AG08396 (cell line): ENCODE data around the gene SYNGR3.
"Not testable (repeated sequence)": the region's sequence is repeated elsewhere in the genome, so short reads cannot be mapped to it uniquely, and the experiment has no call there.

Experiments used
- DNase-seq: peaks from one replicate; pipeline ENCODE4 v3.0.0; 2012; ENCODE audit warnings: low spot score, mixed read lengths

Gene SYNGR3

GRCh38 chr16:2028620-2029220 is 39.0 kb downstream of the SYNGR3 start:
- DNase-seq: no peak

DNA sequence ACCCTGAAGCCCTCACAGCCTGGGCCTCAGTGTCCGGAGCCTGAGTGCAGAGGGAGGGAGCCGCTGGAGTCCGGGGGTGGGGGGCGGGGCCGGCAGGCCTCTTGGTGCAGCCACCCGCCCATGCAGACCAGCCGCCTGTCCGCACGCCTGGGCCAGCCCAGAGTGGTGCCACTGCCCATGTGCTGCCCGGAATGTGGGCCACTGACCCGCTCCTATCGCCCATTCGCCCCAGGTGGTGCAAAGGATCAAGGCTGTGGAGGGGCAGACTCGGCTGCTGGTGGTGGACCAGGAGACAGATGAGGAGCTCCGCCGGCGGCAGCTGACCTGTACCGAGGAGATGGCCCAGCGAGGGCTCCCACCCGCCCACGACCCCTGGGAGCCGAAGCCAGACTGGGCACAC is 39.6 kb downstream of the SYNGR3 start:
- DNase-seq: no peak

GRCh38 chr16:2030036-2030435 is 40.3 kb downstream of the SYNGR3 start:
- no peak for DNase-seq

DNA sequence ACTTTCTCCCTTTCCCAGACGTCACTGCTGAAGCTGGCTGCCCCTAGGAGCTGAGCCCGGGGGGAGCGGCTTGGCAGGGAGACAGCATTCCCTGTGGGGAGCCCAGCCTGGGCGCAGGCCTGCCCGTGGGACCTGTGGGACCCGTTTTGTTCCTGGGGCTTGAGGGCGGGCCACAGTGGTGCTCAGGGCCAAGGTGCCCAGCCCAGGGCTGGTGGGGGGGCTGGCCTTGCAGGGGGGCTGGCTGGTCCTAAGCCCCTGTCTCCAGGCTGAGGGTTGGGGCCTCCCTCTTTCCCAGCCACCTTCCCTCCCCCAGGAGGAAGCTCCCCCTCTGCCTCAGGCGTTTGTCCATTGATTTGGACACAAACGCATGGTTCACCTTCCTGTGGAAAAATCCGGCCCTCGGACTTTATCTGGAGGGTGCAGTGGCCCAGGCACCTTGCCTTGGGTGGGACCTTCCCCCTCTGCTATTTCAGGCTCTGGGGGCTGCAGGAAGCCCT is 41.4 kb downstream of the SYNGR3 start:
- no peak for DNase-seq

DNA sequence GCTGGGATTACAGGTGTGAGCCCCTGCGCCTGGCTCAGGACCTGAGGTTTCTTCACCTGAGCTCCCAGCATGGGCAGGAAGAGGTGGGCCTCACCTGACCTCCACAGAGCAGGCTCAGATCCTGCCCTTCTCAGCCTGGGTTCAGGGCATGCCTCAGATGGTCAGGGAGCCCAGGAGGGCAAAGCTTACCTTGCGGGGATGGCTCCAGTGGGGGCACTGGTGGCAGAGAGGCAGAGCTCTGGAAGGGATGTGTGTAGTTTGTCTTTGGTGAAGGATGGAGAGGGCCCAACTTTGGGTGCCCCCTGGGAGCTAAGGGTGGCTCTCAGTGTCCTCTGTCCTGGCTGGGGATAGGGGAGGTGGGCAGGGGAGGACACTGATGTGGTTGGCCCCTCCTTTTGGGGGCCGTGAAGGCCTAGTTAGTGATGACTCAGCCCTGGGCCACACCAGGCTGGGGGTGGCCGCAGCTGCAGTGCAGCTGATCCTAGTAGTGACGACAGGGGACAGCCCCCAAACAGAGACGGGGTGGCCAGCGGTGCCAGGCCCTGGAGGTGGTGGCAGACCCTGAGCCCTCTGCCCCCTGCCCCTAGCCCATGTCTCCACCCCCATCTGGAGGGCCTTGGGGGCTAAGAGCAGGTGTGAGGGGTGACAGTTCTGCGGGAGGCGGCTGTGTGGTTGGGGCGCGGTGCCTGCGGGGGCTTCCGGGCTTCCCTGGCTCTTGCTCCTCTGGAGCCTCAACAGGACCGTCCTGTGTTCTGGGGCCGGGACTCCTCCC is 42.7 kb downstream of the SYNGR3 start:
- no peak for DNase-seq

- peak; percentile 81 for DNase-seq
These were observed 43.5 kb downstream of the SYNGR3 start for GRCh38 chr16:2033057-2033908.

DNA sequence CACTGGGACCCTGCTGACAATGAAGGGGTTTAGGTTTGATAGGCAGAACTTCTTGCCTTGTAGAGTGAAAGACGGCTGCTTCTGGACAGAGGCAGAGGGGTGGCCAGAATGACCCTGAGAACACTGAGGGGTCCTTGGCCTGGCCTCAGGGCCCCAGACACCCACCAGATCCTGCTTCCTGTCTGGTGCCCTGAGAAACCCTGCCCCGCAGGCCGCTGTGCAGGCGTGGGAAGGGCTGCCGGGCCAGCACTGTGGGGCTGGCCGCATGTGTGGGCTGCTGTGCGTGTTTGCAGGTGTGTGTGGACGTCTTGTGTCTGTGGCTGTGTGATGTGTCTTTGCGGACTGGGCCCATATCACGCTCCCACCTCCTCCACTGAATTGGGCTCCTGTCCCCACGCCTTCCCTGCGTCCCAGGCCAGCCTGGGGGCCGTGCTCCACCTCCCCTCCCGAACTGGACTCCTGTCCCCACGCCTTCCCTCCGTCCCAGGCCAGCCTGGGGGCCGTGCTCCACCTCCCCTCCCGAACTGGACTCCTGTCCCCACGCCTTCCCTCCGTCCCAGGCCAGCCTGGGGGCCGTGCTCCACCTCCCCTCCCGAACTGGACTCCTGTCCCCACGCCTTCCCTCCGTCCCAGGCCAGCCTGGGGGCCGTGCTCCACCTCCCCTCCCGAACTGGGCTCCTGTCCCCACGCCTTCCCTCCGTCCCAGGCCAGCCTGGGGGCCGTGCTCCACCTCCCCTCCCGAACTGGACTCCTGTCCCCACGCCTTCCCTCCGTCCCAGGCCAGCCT is 44.3 kb downstream of the SYNGR3 start:
- DNase-seq: not testable (repeated sequence)

DNA sequence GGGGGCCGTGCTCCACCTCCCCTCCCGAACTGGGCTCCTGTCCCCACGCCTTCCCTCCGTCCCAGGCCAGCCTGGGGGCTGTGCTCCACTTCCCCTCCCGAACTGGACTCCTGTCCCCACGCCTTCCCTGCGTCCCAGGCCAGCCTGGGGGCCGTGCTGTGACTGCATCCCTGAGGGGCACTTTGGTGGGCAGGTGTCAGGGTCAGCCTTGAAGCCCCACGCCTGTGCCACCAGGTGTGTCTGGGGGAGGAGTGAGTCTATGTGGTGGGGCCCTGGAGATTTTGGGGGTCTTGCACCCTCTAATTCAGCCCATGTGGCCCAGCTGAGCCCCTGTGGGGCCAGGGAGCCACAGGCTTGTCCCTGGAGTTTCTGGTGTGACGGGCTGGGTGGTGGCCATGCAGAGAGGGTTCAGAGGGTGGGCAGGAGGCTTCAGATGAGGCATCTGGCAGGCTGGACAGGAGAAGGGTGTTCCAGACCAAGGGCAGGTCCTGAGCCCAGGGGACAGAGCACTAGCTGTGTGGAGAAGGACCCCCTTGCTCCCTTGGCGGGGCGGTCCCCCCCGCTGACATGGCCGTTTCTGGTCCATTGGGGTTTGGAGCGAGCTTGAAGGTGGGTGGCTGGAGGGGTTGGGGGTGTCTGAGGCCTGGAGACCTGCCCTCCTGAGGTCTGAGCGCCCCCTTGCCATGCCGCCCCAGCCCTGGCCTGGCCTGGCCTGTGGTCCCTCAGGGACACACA is 45.1 kb downstream of the SYNGR3 start:
- no peak for DNase-seq

DNA sequence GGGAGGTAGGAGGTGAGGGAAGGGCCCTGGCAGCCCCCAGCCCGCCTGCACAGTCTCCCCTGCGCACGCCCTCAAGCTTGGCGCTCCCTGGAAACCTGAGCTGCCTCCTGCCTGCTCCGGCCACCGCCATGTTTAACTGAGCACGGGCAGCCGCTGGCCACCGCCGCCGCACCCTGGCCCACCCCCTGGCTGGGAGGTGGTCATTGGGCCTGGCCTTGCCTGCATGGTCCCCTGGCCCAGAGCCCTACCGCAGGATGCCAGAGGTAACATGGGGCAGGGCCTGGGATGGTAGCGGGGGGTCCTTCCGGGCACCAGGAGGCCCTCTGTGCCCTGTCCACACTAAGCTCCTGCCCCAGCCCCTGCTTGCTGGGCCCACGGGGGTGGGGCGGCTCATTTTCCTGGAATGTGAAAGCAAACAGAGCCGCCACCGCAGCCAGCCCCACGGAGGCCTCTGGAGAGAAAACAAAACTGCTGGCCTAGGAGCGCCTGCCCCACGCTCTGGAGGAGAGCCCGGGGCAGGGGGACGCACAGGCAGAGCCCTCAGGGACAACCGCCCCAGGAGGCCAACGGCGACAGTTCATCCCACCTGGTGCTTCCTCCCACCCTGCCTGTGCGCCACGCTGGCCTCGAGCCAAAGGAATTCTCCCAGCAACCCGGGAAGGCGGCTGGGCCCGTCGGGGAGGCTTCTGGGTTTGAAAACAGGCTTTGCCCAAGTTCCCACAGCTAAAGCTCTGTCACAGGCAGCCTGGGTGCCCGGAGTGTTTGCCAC is 45.8 kb downstream of the SYNGR3 start:
- peak; percentile 90 for DNase-seq

DNA sequence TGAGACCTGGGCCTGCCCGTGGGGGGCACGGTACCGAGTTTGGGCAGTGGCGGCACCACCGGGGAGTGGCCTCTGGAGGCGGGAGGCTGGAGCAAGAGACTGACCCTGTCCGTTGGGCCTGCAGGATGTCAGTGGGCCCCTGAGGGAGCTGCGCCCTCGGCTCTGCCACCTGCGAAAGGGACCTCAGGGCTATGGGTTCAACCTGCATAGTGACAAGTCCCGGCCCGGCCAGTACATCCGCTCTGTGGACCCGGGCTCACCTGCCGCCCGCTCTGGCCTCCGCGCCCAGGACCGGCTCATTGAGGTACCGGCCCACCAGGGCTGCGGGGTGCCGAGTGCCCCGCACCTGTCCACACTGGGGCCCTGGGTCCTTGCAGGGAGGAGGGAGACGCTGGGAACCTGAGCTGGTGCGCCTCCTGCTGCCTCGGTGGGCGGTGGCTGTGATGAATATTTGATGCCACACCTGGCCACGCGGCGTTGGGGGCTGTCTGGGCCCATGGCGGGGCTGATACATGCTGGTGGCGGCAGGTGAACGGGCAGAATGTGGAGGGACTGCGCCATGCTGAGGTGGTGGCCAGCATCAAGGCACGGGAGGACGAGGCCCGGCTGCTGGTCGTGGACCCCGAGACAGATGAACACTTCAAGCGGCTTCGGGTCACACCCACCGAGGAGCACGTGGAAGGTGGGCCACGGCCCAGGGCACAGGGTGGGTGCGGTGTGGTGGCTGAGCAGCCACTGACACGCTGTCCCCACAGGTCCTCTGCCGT is 46.6 kb downstream of the SYNGR3 start:
- DNase-seq: no peak

DNA sequence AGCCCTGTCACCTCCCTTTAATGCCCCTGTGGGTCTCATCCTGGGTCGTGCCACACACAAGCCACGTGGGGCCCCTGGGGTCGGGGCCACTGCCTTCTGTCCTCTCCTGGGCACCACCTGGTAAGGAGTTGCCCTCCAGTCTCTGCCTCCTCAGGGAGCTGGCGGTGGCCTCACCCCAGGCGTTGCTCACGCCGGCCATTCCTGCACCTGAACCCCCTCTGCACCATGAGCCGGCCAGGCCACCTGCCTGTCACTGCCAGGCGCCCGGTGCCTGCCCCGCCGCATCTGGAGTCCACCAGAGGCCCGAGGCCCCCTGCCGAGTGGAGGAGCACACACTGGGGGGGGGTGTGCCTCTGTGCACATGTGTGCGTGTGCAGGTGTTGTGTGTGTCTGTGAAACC is 47.3 kb downstream of the SYNGR3 start:
- DNase-seq: no peak

GRCh38 chr16:2037647-2038381 is 48.0 kb downstream of the SYNGR3 start:
- no peak for DNase-seq

DNA sequence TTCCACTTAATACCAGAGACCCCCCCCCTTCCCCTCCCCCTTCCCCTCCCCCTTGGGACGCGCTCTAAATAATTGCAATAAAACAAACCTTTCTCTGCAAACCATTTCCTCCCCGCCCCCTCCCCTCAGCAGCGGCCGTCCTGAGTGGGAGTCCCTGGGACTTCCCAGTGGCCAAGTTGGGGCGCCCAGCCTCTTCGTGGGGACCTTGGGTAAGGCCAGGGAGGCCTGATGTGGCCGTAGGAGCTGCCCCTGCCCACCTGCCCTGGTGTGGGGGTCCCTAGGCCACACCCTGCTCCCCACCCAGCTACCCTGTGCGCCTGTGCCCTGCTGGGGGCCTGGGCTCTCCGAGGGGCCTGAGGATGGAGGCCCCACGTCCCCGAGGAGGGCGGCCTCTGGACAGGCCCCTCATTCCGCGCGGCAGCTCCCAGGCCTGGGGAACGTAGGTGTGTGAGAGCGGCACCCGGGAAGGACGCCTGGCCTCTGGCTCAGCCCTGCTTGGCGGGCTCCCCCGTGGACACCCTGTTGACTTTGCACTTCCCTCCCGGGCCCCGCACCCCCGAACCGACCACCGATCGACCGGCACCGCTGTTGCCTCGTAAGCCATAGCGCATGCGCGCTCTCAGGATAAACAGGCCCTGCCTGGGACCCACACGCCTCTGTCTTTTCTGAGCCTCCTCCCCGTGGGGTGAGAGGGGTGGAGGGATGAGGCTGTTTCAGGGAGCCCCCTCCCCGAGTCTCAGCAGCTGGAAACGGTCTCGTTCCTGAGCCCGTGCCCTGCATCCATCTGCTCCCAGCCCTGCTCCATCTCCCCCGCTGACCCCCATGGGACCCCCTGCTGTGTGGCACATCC is 48.8 kb downstream of the SYNGR3 start:
- DNase-seq: no peak

GRCh38 chr16:2039274-2040031 is 49.7 kb downstream of the SYNGR3 start:
- peak; percentile 90 for DNase-seq

DNA sequence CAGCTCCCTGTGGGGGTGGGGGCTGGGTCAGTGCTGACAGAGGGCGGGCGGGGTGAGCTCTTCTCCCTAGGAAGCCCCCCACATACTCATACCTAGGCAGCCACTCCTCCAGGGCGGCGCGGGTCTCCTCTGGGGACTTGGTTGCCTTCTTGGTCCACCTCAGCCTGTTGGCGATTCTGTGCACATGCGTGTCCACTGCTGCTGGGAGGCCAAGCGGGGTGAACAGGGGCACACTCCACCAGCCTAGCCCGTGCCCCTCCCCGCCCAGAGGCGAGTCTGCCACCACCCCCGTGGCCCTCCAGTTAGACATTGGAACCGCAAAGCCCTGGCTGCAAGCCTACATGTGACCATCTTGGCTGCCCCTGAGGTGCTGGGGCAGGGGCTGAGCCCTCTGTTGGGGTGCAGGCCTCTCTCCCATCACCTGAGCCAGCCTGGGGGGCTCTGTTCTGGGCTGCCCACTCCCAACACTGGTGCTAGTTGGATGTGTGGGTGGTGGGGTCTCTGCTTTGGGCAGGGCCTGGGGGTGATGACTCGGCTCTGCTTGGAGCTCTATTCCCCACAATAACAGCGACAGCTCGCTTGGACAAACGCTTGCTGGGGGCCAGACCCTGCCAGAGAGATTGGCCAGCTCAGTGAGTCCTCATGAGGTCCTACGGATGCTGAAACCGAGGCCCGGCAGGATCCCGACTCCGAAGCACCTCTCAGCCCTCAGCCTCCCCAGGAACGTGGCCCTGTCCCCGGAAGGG is 50.4 kb downstream of the SYNGR3 start:
- DNase-seq: no peak

GRCh38 chr16:2040787-2041522 is 51.2 kb downstream of the SYNGR3 start:
- DNase-seq: no peak
